ENCODE data around the gene MAGIX. TPM values are rescaled to one million over a fixed set of nuclear protein-coding genes. Genes with fewer than 3 reads are reported as not detected.
"Not testable (repeated sequence)": the region's sequence is repeated elsewhere in the genome, so short reads cannot be mapped to it uniquely, and the experiment has no call there.

Gene MAGIX
- polyA plus RNA-seq, 1 donor from 2014 or later, result 0.49 TPM

DNA sequence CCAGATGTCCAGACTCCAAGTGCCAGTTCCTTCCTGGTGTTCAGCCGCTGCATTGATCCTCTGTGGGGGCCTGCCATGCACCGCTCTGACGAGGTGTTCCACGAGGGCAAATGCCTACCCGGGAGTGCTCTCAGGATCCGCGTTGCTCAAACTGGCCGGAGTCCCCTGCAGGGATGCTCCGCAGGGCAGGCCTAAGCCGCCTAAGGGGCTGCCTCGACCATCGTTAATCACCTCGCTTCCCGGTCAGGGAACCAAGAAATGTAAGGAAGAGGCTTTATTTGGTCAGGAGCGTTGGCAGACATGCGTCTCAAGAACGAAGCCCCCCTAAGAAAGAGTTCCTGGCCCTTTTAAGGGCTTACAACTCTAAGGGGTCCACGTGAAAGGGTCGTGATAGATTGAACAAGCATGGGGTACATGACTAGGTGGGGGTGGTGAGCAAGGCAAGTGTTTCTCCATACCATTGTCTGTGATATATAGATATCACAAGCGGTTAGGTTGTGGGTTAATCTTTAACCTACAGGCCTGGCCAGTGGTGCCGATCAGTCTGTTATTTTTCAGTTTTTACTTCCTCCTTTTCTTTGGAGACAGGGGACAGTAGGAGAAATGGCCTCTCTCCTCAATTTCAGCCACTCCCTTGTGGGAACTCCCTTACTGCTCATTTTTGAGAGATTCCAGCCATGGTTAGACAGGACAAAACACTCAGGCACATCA lies 14.0 kb upstream of the MAGIX start:
- H3K36me3 Mint-ChIP-seq, H3K27ac Mint-ChIP-seq, H3K27me3 Mint-ChIP-seq, H3K4me1 Mint-ChIP-seq, H3K9me3 Mint-ChIP-seq: not testable (repeated sequence)
- peak overlapping the region in 1 of 4 donors; percentile 45 for H3K4me3 Mint-ChIP-seq

DNA sequence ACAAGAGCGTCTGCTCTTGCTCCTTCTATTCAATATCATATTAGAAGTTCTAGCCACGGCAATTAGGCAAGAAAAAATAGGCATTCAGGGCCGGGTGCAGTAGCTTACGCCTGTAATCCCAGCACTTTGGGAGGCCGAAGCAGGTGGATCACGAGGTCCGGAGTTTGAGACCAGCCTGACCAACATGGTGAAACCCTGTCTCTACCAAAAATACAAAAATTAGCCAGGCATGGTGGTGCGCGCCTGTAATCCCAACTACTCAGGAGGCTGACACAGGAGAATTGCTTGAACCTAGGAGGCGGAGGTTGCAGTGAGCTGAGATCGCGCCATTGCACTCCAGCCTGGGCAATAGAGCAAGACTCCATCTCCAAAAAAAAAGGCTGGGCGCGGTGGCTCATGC lies 13.3 kb upstream of the MAGIX start:
- H3K4me3 Mint-ChIP-seq, H3K36me3 Mint-ChIP-seq, H3K27me3 Mint-ChIP-seq, H3K27ac Mint-ChIP-seq, H3K4me1 Mint-ChIP-seq, H3K9me3 Mint-ChIP-seq: not testable (repeated sequence)

DNA sequence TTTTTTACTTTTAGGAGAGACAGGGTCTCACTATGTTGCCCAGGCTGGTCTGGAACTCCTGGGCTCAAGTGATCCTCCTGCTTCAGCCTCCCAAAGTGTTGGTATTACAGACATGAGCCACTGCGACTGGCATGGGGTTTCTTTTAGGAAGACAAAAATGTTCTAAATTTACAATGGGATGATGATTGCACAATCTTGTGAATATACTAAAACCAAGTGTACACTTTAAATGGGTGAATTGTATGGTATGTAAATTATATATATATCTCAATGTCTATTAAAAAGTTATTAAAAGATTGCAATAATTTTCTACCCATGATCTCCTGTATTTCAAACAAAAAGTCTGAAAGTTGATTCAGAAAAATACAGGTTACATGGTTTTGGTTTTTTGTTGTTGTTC lies 9.1 kb upstream of the MAGIX start:
- no peaks in the 10 kb centered on the region for H3K27me3 Mint-ChIP-seq
- peaks cover 4% of the 10 kb centered on the region for H3K36me3 Mint-ChIP-seq
- H3K4me3 Mint-ChIP-seq, result no peak overlapping the region
- H3K4me1 Mint-ChIP-seq, result peaks cover 5 to 12% (median 5%) of the 10 kb centered on the region in 3 donors
- H3K9me3 Mint-ChIP-seq, result peaks cover 0 to 1% (median 0%) of the 10 kb centered on the region in 3 donors
- no peak overlapping the region for H3K27ac Mint-ChIP-seq

DNA sequence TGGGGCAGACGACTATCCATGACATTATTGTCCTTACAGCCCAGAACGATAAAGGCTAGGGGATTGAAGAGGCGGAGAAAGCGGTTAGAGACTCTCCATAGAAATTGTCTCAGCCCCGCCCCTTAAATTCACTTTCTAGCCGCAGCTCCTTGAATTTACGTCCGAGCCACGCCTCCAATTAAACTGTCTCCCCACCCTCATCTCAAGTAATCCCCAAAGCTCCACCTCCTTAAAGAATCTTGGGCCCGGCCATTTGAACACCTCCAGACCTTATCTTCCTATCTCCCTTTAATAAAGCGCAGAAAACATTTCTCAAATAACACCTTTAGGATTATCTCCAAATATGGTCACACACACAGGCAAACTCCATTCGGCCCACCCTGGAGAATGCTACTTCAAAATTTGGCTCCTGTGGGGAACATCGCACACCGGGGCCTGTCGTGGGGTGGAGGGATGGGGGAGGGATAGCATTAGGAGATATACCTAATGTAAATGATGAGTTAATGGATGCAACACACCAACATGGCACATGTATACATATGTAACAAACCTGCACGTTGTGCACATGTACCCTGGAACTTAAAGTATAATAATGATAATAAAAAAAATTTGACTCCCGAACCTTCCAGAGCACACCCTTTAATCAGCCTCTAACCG lies 7.2 kb upstream of the MAGIX start:
- Mint-ChIP-seq H3K27me3 (peaks cover 1% of the 10 kb centered on the region), H3K27ac (peak overlapping the region; percentile 93 to 97 (median 93)), H3K4me1 (peaks cover 5 to 12% (median 5%) of the 10 kb centered on the region in 3 donors), H3K9me3 (peaks cover 0 to 1% (median 0%) of the 10 kb centered on the region in 3 donors), H3K36me3 (no peaks in the 10 kb centered on the region), H3K4me3 (peak overlapping the region; percentile 91 to 98 (median 96))

DNA sequence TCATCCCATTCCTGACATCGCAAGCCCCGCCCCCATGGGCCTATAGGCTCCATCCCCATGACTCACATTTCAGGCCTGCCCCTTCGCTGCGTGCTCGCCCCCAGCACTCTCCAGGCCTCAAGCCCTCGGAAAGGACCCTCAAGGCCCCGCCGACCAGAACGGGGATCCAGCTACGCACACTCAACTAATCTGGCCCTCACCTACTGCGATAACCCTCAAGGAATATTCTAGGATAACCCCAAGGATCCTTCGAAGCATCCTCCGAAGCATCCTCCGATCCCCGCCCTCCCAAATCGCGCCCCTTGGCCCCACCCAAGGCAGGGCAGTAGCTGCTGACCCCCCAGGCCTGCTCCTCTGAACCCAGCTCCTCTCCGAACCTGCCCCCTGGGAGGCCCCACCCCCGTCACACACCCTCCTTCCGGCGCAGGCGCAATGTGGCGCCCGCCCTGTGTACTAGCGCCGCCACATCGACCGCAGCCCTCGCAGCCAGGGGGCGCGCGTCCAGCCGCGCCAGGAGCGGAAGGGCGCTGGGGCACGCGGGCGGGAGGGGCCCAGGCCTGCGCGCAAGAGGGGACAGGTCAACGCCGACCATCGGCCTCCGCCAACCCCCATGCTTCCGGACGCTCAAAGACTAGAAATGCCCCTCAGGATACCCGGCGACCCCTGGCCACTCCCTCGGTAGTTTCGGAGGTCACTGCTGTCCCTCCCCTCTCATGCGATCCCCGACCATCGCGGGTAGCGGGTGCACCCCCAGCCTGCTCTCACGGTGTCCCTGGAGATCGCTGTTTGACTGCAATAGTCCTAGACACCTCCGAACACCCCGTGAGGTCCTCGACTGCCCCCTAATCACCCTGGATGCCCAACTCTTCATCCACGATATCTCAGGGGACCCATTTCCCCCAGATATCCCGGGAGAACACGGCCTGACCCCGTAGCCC lies 6.4 kb upstream of the MAGIX start:
- peaks cover 0 to 1% (median 0%) of the 10 kb centered on the region in 3 donors for H3K9me3 Mint-ChIP-seq
- peaks cover 1% of the 10 kb centered on the region for H3K27me3 Mint-ChIP-seq
- no peaks in the 10 kb centered on the region for H3K36me3 Mint-ChIP-seq
- peak overlapping the region; percentile 91 to 98 (median 96) for H3K4me3 Mint-ChIP-seq
- peak overlapping the region; percentile 93 to 97 (median 93) for H3K27ac Mint-ChIP-seq
- H3K4me1 Mint-ChIP-seq, result peaks cover 5 to 12% (median 5%) of the 10 kb centered on the region in 3 donors

DNA sequence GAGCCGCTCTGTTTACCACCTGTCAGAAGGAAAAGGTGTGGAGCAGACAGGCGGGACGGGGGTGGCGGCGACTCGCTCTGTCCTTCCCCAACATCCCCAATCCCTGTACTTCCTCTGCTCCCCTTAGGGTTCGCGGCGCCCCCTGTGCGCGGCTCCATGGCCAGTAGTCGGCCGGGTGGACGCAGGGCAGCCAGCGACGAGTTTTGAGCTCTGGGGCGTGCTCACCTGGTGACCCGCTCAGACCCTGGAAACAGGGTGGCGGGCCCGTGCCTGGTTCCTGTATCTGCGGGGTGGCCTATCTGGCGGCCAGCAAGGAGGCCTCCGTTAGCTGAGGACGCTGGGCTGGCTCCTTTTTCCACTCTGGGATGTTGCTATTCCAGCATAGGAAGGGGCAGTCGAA lies 5.4 kb upstream of the MAGIX start:
- Mint-ChIP-seq H3K4me3 (peak overlapping the region in 1 of 4 donors; percentile 57), H3K27ac (peak overlapping the region in 1 of 3 donors; percentile 64)

DNA sequence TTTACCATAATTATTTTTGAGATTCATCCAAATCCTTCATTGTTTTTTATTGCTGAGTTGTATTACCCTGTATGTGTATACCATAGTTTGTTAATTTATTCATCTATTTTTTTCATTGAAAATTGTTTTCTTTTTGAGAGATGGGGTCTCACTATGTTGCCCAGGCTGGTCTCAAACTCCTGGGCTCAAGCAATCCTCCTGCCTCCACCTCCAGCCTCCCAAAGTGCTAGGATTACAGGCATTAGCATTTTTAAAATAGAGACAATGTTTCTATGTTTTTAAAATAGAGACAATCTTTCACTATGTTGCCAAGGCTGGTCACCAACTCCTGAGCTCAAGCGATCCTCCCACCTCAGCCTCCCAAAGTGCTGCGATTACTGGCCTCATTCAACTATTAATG lies 1.6 kb upstream of the MAGIX start:
- Mint-ChIP-seq H3K4me1 (peaks cover 4 to 9% (median 7%) of the 10 kb centered on the region in 3 donors), H3K9me3 (no peaks in the 10 kb centered on the region), H3K27ac (peak overlapping the region in 1 of 3 donors; percentile 68), H3K4me3 (peak overlapping the region in 1 of 4 donors; percentile 61), H3K27me3 (peaks cover 1% of the 10 kb centered on the region), H3K36me3 (no peaks in the 10 kb centered on the region)

More for the DNA sequence above, 5.4 kb upstream of the MAGIX start:
- peaks cover 0 to 1% (median 0%) of the 10 kb centered on the region in 3 donors for H3K9me3 Mint-ChIP-seq
- H3K4me1 Mint-ChIP-seq, result peaks cover 5 to 12% (median 5%) of the 10 kb centered on the region in 3 donors
- H3K36me3 Mint-ChIP-seq, result no peaks in the 10 kb centered on the region
- peaks cover 1% of the 10 kb centered on the region for H3K27me3 Mint-ChIP-seq

DNA sequence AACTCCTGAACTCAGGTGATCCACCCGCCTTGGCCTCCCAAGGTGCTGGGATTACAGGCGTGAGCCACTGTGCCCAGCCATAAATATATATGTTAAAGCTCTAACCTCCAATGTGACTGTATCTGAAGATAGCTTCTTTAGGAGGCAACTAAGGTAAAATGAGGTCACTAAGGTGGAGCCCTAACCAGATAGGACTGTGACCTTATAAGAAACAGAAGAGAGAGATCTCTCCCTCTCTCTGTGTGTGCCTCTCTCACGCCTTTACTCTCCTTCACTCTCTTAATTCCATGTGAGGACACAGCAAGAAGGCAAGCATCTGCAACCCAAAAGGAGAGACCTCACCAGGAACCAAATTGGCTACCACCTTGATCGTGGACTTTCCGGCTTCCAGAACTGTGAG lies 926 bp upstream of the MAGIX start:
- Mint-ChIP-seq H3K36me3 (no peaks in the 10 kb centered on the region), H3K9me3 (no peaks in the 10 kb centered on the region), H3K4me3 (peak overlapping the region in 2 of 4 donors; percentile 49 to 61), H3K27me3 (peaks cover 1% of the 10 kb centered on the region), H3K4me1 (peaks cover 5 to 7% (median 7%) of the 10 kb centered on the region in 3 donors), H3K27ac (peak overlapping the region in 1 of 3 donors; percentile 68)

DNA sequence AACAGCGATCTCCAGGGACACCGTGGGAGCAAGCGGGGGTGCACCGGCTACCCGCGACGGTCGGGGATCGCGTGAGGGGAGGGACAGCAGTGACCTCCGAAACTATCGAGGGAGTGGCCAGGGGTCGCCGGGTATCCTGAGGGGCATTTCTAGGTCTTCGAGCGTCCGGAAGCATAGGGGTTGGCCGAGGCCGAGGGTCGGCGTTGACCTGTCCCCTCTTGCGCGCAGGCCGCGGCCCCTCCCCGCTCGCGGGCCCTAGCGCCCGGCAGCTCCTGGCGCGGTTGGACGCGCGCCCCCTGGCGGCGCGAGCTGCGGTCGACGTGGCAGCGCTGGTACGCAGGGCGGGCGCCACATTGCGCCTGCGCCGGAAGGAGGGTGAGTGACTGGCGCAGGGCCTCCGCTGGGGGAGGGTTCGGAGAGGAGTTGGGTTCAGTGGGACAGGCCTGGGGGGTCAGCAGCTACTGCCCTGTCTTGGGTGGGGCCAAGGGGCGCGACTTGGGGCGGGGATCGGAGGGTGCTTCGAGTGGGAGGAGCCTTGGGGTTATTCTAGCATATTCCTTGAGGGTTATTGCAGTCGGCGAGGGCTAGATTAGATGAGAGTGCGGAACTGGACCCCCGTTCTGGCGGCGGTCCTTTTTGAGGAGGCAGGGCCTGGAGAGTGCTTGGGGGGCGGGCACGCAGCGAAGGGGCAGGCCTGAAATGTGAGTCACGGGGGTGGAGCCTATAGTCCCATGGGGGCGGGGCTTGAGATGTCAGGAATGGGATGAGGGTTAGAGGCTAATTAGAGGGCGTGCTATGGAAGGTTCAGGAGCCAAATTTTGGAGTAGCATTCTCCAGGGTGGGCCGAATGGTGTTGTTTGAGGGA lies 1.2 kb downstream of the MAGIX start:
- Mint-ChIP-seq H3K4me3 (peak overlapping the region; percentile 77 to 92 (median 84)), H3K4me1 (peaks cover 12 to 15% (median 15%) of the 10 kb centered on the region in 3 donors), H3K36me3 (no peaks in the 10 kb centered on the region)

DNA sequence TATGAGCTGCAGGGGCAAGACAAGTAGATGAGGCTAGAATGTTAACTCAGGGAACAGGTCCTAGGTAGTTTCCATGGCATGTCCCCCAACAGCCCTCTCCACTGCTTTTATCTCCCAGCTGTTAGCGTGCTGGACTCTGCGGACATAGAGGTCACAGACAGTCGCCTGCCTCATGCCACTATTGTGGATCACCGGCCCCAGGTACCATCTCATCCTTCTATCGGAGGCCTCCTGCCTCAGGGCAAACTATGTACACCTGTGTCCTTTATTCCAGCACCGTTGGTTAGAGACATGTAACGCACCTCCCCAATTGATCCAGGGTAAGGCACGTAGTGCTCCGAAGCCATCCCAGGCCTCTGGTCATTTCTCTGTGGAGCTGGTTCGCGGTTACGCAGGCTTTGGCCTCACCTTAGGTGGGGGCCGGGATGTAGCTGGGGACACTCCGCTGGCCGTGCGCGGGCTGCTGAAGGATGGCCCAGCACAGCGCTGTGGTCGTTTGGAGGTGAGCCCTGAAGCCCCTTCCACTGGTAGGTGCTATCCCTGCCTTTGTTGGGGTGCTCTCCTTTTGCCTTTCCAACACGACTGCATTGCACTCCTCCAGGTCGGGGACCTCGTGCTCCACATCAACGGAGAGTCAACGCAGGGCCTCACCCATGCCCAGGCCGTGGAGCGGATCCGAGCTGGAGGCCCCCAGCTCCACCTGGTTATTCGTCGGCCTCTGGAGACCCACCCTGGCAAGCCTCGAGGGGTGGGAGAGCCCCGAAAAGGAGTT lies 2.2 kb downstream of the MAGIX start:
- peaks cover 15 to 19% (median 16%) of the 10 kb centered on the region in 3 donors for H3K4me1 Mint-ChIP-seq
- peak overlapping the region in 2 of 3 donors; percentile 90 to 94 for H3K27ac Mint-ChIP-seq
- no peaks in the 10 kb centered on the region for H3K27me3 Mint-ChIP-seq
- H3K9me3 Mint-ChIP-seq, result no peaks in the 10 kb centered on the region
- peak overlapping the region; percentile 77 to 92 (median 84) for H3K4me3 Mint-ChIP-seq
- no peaks in the 10 kb centered on the region for H3K36me3 Mint-ChIP-seq

More for the DNA sequence above, 1.2 kb downstream of the MAGIX start:
- Mint-ChIP-seq H3K27me3 (peaks cover under 1% of the 10 kb centered on the region), H3K9me3 (no peaks in the 10 kb centered on the region), H3K27ac (peak overlapping the region; percentile 90 to 94 (median 91))

DNA sequence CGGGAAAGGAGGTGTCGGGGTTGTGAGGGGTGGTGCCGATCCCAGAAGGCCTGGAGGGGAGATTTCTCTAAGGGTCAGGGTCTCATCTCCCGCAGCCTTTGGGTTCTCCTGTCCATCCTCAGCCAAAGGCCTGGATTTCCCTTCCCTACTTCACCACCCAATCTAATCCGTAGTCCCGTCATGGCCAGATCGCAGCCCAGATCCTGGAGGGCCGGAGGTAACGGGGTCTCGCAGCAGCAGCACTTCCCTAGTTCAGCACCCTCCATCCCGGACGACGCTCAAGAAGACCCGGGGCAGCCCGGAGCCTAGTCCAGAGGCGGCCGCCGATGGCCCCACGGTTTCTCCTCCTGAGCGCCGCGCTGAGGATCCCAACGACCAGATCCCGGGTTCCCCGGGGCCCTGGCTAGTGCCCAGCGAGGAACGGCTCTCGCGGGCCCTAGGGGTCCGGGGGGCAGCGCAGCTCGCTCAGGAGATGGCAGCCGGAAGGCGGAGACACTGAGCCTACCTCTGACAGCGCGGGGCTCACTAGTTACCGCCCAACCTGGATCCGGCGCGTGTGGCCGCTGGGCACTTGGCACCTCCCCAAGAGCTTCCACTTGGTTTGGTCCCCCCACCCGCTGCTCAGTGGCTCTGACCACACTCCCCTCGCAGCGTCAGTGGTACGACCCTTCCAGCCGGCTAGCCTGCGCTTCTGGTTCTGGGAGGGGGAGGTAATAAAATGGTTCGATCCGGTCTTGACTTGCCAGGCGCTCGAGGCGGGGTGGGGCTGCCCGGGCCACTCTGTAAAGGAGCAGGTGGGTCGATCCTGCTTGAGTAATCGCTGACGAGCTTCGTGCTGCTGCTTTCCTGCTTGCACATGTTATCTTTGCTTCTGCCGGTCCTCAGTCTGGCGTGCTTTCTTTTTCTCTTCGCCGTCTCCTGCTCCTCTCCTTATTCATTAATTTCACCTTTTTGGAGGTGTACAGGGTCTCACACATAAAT lies 3.6 kb downstream of the MAGIX start:
- H3K27me3 Mint-ChIP-seq, result no peaks in the 10 kb centered on the region
- H3K4me3 Mint-ChIP-seq, result peak overlapping the region; percentile 83 to 93 (median 88)
- H3K4me1 Mint-ChIP-seq, result peaks cover 15 to 19% (median 16%) of the 10 kb centered on the region in 3 donors
- H3K36me3 Mint-ChIP-seq, result no peaks in the 10 kb centered on the region
- peak overlapping the region; percentile 51 to 92 (median 89) for H3K27ac Mint-ChIP-seq
- H3K9me3 Mint-ChIP-seq, result no peaks in the 10 kb centered on the region

DNA sequence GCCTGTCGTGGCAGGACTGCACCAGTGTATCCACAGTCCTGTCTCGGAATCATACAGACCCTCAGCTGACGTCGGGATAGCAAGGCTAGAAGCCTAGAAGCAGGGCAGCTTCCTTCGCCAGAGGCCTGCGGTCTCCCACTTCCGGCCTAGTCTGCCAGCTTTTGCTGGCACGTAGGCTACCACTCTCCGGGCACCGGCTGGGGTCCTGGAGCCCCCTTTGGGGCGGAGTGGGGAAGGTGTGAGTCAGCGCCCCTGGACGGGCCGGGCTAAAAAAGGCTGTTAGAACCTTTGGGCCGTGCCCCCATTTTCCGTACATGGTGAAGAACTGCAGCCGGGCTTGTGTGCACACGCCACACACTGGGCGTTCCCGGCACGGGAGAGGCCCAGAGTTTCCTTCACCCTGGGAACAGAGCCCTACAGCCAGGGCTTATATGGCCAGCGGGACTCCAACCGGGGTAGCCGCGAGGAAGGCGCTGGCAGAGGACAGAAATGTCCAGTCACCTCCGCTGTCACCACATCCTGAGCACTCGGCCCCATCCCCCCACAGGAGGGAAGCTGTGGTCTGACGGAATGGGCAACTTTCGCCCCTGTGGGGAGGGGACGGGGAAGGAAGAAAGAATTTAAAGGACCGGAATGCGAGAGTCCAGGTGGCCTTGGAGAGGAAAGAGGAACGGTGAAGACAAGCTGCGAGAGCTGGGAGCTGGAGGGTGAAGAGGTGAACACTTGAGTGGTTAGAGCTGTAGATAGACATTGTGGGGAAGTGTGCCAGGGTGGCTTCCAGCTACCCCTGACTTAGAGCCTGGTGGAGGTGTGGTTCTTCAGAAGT lies 4.6 kb downstream of the MAGIX start:
- no peaks in the 10 kb centered on the region for H3K27me3 Mint-ChIP-seq
- H3K4me1 Mint-ChIP-seq, result peaks cover 15 to 19% (median 16%) of the 10 kb centered on the region in 3 donors
- peak overlapping the region; percentile 83 to 93 (median 88) for H3K4me3 Mint-ChIP-seq
- no peaks in the 10 kb centered on the region for H3K36me3 Mint-ChIP-seq
- no peaks in the 10 kb centered on the region for H3K9me3 Mint-ChIP-seq
- H3K27ac Mint-ChIP-seq, result peak overlapping the region; percentile 89 to 98 (median 92)
